Right lobe of liver (tissue), 6 donors: ENCODE measurements around the gene FHDC1. TPM values are rescaled to one million over a fixed set of nuclear protein-coding genes. Genes with fewer than 3 reads are reported as not detected.

Experiments
- ATAC-seq, 4 donors: fragments of 200-7000 bp; cut with Tn5 transposase; one replicate each; pipeline ENCODE4 v1.9.1; 2020; ENCODE audit warnings: mild to moderate bottlenecking in 4 of 4, moderate library complexity in 4 of 4
- DNase-seq, 3 donors: peaks; one replicate each; pipeline ENCODE4 v3.0.0-alpha.2; 2020
- H3K27ac ChIP-seq, 3 donors: fragments of 200-600 bp; one replicate each; pipeline ENCODE4 v1.8.0; 2022
- H3K27me3 ChIP-seq, 2 donors: fragments of 200-600 bp; one replicate each; pipeline ENCODE4 v1.8.0; 2022
- H3K36me3 ChIP-seq, 4 donors: fragments of 200-600 bp; sonication (generic) in 1 of 4; one replicate each; pipeline versions ENCODE4 v1.5.1 to v1.8.0; 2017 to 2022; ENCODE audit warnings: control low read depth in 1 of 4
- H3K4me1 ChIP-seq, 4 donors: fragments of 200-600 bp; sonication (generic) in 1 of 4; one replicate each; pipeline versions ENCODE4 v1.5.1 to v1.8.0; 2017 to 2022; ENCODE audit warnings: control low read depth in 1 of 4
- H3K4me3 ChIP-seq, 3 donors: fragments of 200-600 bp; one replicate each; pipeline ENCODE4 v1.8.0; 2022
- H3K9me3 ChIP-seq, 4 donors: fragments of 200-600 bp; sonication (generic) in 1 of 4; one replicate each; pipeline versions ENCODE4 v1.5.1 to v1.8.0; 2017 to 2022; ENCODE audit warnings: control low read depth in 1 of 4
- POLR2A ChIP-seq: fragments of 450-650 bp; IDR thresholded peaks from one replicate; pipeline ENCODE4 v1.6.1; 2017; ENCODE audit warnings: antibody characterized with exemption, mild to moderate bottlenecking
- WGBS: methylation state at CpG from one replicate; pipeline ENCODE4 v1.1.6; 2018; ENCODE audit warnings: low coverage, low lambda C conversion rate; ENCODE audit not compliant: insufficient coverage; ENCODE audit errors: missing lambda C conversion rate; 5-methylcytosine and 5-hydroxymethylcytosine counted together
- intact Hi-C, 2 donors: fragments of 100-400 bp; cut with DNase I; formaldehyde crosslinking; loops; one replicate each; pipeline versions ENCODE4 v1.11.2 to v1.14.1; 2022
- total RNA-seq, 6 experiments: library from RNA; depleted of rRNA in 2 of 6; stranded (reverse); fragments of >200 nt in 2 of 6; fragmentation: NEBNext Ultra II Directional in 3 of 6; extraction: Animal tissue kit (Norgen Biotek cat#: 25700) in 3 of 6; gene quantifications; one replicate each; pipeline versions ENCODE4 v1.1.0 to v1.2.4, GENCODE V29; 2016 to 2023
- TF ChIP-seq, protein P1 (sequence below), 4 donors: fragments of 200-600 bp in 3 of 4; fragments of 450-650 bp in 1 of 4; IDR thresholded peaks; one replicate each; pipeline versions ENCODE4 v1.5.1 to v1.8.0; 2016 to 2022; ENCODE audit warnings: antibody characterized with exemption in 4 of 4, mild to moderate bottlenecking in 2 of 4
- donor health status: DM: no; HTN: yes; CAD: no.
- donor health status: DM: no; HTN: no; CAD: no.
- donor health status: DM: no; HTN: no; CAD: no.
- donor health status: DM: no; HTN: yes; CAD: no.
- donor health status: DM: no; HTN: yes; CAD: no.

The FHDC1 gene
- total RNA-seq, 6 experiments from 2014 or later, result 0.12 to 0.82 (median 0.15) TPM

DNA sequence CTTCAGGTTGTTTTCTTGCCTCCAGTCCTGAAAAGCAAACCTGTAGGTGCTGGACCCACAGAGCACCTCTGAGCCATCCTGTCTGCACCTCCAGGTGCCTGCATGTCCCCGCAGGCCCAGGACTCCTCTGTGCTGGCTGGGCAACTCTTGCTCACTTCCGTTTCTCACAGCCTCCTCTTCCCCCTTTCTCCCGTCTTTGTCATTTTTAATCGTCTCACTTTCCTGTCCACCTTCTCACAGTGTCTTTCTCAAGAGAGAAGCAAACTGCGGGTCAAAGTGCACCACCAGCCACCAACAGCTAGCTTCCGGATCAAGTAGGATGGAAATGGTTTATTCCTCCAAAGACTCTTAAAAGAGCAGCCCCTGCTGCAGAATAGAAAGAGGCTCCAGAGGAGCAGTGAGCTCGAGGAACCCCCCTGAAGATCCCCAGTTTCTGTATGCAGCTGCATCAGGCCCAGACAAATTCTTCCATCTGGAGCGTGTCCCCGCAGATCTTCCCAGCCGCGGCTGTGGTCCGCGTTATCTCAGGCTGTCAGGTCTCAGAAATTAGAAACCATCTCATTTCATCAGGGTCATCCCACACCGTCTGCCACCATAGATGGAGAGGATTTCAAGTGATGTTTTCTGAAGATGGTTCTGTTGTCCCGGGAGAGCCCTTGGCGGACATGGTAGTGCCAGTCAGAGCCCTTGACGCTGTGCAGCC, 87.7 kb downstream of the FHDC1 start:
- Histone ChIP-seq H3K36me3 (no peaks in the 10 kb centered on the region), H3K4me3 (no peak overlapping the region), H3K9me3 (no peaks in the 10 kb centered on the region), H3K4me1 (no peaks in the 10 kb centered on the region), H3K27ac (no peak overlapping the region), H3K27me3 (no peaks in the 10 kb centered on the region)
- TF ChIP-seq POLR2A, result no peak
- TF ChIP-seq, protein P1, sequence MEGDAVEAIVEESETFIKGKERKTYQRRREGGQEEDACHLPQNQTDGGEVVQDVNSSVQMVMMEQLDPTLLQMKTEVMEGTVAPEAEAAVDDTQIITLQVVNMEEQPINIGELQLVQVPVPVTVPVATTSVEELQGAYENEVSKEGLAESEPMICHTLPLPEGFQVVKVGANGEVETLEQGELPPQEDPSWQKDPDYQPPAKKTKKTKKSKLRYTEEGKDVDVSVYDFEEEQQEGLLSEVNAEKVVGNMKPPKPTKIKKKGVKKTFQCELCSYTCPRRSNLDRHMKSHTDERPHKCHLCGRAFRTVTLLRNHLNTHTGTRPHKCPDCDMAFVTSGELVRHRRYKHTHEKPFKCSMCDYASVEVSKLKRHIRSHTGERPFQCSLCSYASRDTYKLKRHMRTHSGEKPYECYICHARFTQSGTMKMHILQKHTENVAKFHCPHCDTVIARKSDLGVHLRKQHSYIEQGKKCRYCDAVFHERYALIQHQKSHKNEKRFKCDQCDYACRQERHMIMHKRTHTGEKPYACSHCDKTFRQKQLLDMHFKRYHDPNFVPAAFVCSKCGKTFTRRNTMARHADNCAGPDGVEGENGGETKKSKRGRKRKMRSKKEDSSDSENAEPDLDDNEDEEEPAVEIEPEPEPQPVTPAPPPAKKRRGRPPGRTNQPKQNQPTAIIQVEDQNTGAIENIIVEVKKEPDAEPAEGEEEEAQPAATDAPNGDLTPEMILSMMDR (IDR thresholded peaks at IDR 0.05), result no peak
- intact Hi-C loops, result no loop called here
- DNase-seq (no peak), ATAC-seq (no peak)
- 61% methylated on average over 10 of the region's 17 CpGs for WGBS

DNA sequence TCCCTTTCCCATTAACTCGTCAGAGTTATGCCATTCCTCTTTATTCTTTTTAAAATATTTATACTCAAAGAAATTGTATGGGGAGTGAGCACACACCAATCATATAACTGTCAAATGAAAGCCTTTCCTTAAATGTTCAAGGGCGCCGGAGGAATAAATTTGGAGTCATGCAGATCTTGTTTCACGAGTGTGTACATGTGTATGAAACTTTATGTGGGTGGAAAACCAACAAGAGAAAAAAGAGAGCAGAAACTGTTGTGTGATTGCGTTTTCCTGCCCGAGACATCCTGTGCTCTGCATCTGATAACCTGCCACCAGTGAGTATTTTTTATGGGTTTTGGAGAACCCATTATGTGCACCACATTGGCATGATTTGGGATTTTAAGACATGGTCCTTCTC, 88.3 kb downstream of the FHDC1 start:
- Histone ChIP-seq H3K27me3 (no peaks in the 10 kb centered on the region), H3K36me3 (no peaks in the 10 kb centered on the region), H3K27ac (no peak overlapping the region), H3K4me1 (no peaks in the 10 kb centered on the region), H3K4me3 (no peak overlapping the region), H3K9me3 (no peaks in the 10 kb centered on the region)
- DNase-seq, result no peak
- intact Hi-C loops, result no loop called here
- WGBS, result 67% methylated on average over 6 of the region's 6 CpGs
- no peak for ATAC-seq
- TF ChIP-seq POLR2A, result no peak
- TF ChIP-seq, protein P1 (IDR thresholded peaks at IDR 0.05), result no peak

DNA sequence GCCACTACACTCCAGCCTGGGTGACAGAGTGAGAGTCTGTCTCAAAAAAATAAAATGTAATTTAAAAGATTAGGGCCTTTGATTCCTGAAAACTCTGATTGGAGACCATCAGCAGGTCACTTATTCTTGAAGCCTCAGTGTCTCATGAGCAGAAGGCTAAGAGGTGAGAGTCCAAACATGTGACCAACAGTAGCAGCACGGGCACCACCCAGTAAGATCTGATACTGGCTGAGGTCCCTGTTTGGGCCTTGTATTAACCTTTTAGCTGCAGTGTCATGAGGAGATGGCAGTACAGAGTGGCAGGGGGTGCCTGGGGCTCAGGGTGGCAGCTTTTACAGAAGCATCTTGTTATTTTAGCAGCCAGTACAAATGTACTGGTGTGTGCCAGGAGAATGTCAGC, 89.3 kb downstream of the FHDC1 start:
- H3K36me3 ChIP-seq, result no peaks in the 10 kb centered on the region
- no peak overlapping the region for H3K27ac ChIP-seq
- TF ChIP-seq, protein P1 (IDR thresholded peaks at IDR 0.05), result no peak
- no peak for TF ChIP-seq POLR2A
- no peaks in the 10 kb centered on the region for H3K9me3 ChIP-seq
- H3K27me3 ChIP-seq, result no peaks in the 10 kb centered on the region
- intact Hi-C loops, result no loop called here
- no peaks in the 10 kb centered on the region for H3K4me1 ChIP-seq
- ATAC-seq (no peak), DNase-seq (no peak)
- WGBS, result 10% methylated on average over 1 of the region's 1 CpG
- H3K4me3 ChIP-seq, result no peak overlapping the region

DNA sequence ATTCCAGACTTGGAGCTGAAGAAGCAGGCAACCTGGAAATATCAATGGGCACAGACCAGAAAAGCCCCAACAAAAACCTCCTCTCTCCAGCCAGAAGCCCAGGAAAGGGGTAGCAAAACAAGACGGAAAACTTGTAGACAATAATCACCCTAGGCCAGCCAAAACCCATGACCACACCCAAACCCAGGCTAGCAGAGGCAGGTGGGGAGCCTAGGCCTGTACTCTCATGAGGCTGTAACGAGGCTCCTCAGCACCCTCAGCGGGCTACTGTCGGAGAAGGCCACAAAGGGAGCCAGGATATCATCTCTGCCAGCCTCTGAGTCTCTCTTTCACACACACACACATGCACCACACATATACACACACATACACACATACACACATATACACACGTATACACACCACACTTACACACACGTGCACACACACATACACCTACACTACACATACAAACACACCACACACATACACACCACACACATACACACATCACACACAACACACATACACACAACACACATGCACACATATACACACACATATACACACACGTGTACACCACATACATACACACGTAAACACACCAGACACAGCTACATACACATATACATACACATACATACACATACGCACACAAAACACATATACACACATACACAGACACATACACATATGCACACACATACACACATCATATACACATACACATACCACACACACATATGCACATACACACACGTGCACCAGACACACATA, 90.6 kb downstream of the FHDC1 start:
- no peaks in the 10 kb centered on the region for H3K27me3 ChIP-seq
- intact Hi-C loops, result no loop called here
- 62% methylated on average over 7 of the region's 10 CpGs for WGBS
- no peak overlapping the region for H3K4me3 ChIP-seq
- no peak for DNase-seq
- TF ChIP-seq POLR2A, result no peak
- TF ChIP-seq, protein P1 (IDR thresholded peaks at IDR 0.05), result no peak
- no peaks in the 10 kb centered on the region for H3K4me1 ChIP-seq
- no peak overlapping the region for H3K27ac ChIP-seq
- no peaks in the 10 kb centered on the region for H3K36me3 ChIP-seq
- ATAC-seq, result no peak
- no peaks in the 10 kb centered on the region for H3K9me3 ChIP-seq
